Ovary (tissue), 3 donors: ENCODE results near the gene HAGH.

Experiments used
- EP300 ChIP-seq: sonication (generic); formaldehyde crosslinking; IDR thresholded peaks from one replicate; pipeline ENCODE4 v1.6.1; 2017; ENCODE audit warnings: antibody characterized with exemption
- POLR2A ChIP-seq: fragments of 450-650 bp; IDR thresholded peaks from one replicate; pipeline ENCODE4 v1.6.1; 2017; ENCODE audit warnings: antibody characterized with exemption, mild to moderate bottlenecking, moderate library complexity
- TF ChIP-seq, protein P1 (sequence below), 3 donors: fragments of 450-650 bp in 2 of 3; fragments of 200-600 bp in 1 of 3; IDR thresholded peaks; one replicate each; pipeline versions ENCODE4 v1.5.1 to v1.8.0; 2016 to 2022; ENCODE audit warnings: antibody characterized with exemption in 3 of 3, mild to moderate bottlenecking in 1 of 3
- donor health status: DM: no; HTN: no; CAD: no.

DNA sequence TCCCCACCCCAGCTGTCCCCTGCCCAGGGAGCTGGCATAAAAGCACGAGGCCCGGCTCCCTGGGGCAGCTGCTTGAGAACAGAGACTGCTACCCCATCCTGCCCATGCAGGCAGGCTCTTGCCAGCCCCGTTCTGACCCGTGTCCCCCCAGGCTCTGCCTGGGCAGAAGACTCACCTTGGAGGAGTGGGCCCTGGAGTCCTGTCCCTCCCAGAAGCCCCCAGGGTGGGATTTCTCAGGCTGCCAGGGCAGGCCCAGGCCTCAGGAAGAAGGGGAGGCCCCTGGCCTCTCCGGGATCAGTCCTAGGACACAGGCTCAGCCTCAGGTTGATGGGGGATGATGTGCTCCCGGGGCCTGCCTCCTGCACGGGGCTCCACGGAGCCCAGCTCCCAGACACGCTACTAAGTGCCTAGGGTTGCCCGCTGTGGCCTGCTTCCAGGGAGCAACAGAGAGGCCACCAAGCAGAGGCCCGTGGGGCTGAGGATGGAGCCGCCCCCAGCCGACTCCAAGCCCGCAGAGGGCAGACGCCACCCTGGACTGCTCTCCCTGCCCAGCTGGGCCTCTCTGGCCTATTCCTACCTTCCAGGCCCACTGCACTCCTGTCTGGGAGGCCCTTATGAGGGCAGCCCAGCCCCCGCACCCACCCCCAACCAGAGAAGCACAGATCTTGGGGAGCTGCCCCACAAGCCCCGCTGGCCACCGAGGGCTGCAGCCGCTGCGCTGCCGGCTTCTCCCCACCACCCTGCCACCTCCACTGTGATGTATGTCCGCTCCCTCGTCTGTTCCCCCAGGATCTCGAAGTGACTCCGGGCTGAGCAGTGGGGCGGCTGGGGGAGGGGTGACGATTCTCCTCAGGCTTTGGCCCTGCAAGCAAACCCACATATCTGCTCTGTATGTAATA, 57.0 kb downstream of the HAGH start:
- no peak for TF ChIP-seq EP300
- TF ChIP-seq, protein P1, sequence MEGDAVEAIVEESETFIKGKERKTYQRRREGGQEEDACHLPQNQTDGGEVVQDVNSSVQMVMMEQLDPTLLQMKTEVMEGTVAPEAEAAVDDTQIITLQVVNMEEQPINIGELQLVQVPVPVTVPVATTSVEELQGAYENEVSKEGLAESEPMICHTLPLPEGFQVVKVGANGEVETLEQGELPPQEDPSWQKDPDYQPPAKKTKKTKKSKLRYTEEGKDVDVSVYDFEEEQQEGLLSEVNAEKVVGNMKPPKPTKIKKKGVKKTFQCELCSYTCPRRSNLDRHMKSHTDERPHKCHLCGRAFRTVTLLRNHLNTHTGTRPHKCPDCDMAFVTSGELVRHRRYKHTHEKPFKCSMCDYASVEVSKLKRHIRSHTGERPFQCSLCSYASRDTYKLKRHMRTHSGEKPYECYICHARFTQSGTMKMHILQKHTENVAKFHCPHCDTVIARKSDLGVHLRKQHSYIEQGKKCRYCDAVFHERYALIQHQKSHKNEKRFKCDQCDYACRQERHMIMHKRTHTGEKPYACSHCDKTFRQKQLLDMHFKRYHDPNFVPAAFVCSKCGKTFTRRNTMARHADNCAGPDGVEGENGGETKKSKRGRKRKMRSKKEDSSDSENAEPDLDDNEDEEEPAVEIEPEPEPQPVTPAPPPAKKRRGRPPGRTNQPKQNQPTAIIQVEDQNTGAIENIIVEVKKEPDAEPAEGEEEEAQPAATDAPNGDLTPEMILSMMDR (IDR thresholded peaks at IDR 0.05): no peak
- TF ChIP-seq POLR2A: peak; percentile 2
